ENCODE measurements around the gene CLIC1. TPM values are rescaled to one million over a fixed set of nuclear protein-coding genes. Genes with fewer than 3 reads are reported as not detected.
"Not testable (repeated sequence)": the region's sequence is repeated elsewhere in the genome, so short reads cannot be mapped to it uniquely, and the experiment has no call there.

The CLIC1 gene
- total and polyA plus RNA-seq, 2 experiments from 2014 or later: 269 to 296 TPM

GRCh38 chr6:31711233-31711632 is 25.1 kb downstream of the CLIC1 start (continued):
- TF ChIP-seq, protein P1, sequence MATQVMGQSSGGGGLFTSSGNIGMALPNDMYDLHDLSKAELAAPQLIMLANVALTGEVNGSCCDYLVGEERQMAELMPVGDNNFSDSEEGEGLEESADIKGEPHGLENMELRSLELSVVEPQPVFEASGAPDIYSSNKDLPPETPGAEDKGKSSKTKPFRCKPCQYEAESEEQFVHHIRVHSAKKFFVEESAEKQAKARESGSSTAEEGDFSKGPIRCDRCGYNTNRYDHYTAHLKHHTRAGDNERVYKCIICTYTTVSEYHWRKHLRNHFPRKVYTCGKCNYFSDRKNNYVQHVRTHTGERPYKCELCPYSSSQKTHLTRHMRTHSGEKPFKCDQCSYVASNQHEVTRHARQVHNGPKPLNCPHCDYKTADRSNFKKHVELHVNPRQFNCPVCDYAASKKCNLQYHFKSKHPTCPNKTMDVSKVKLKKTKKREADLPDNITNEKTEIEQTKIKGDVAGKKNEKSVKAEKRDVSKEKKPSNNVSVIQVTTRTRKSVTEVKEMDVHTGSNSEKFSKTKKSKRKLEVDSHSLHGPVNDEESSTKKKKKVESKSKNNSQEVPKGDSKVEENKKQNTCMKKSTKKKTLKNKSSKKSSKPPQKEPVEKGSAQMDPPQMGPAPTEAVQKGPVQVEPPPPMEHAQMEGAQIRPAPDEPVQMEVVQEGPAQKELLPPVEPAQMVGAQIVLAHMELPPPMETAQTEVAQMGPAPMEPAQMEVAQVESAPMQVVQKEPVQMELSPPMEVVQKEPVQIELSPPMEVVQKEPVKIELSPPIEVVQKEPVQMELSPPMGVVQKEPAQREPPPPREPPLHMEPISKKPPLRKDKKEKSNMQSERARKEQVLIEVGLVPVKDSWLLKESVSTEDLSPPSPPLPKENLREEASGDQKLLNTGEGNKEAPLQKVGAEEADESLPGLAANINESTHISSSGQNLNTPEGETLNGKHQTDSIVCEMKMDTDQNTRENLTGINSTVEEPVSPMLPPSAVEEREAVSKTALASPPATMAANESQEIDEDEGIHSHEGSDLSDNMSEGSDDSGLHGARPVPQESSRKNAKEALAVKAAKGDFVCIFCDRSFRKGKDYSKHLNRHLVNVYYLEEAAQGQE (IDR thresholded peaks at IDR 0.05; ENCODE audit: unreplicated experiment): no peak
- TF ChIP-seq NANOG (IDR thresholded peaks at IDR 0.05; ENCODE audit: borderline replicate concordance) (no peak), EZH2 (IDR thresholded peaks at IDR 0.05; ENCODE audit: low read depth, unreplicated experiment) (no peak), ZNF331 (CRISPR knock-in tag; IDR thresholded peaks at IDR 0.05; ENCODE audit: low read depth) (no peak)

- no peak overlapping the region for H3K4me2 ChIP-seq
- TF ChIP-seq JUNB (IDR thresholded peaks at IDR 0.05; ENCODE audit: unreplicated experiment): no peak
- no peak for TF ChIP-seq ZNF114 (CRISPR knock-in tag; IDR thresholded peaks at IDR 0.05)
- TF ChIP-seq EZH2phosphoT487 (IDR thresholded peaks at IDR 0.05; ENCODE audit: unreplicated experiment): no peak
- Mint-ChIP-seq H3K27me3 (ENCODE audit: insufficient read depth, low read depth, poor library complexity) (peaks cover 19% of the 10 kb centered on the region), H3K4me1 (peaks cover 24% of the 10 kb centered on the region), H3K9me3 (no peaks in the 10 kb centered on the region), H3K36me3 (ENCODE audit: low read depth) (no peaks in the 10 kb centered on the region), H3K27ac (no peak overlapping the region), H3K4me3 (no peak overlapping the region)
- H3K4me1 ChIP-seq (ENCODE audit: insufficient read depth): peaks cover 20% of the 10 kb centered on the region
- ATAC-seq (no peak), DNase-seq (ENCODE audit: low spot score) (no peak)
- no peaks in the 10 kb centered on the region for H3K27me3 ChIP-seq (ENCODE audit: insufficient read depth)
- no peak overlapping the region for H3K27ac ChIP-seq (ENCODE audit: low read depth)
- H3K4me3 ChIP-seq: no peak overlapping the region
- H3F3A ChIP-seq (replicated peaks; ENCODE audit: low read depth): no peaks in the 10 kb centered on the region
- no peaks in the 10 kb centered on the region for H3K79me2 ChIP-seq (replicated peaks; ENCODE audit: insufficient read depth)
- H3K9me2 ChIP-seq (ENCODE audit: insufficient read depth): no peaks in the 10 kb centered on the region
- H2AFZ ChIP-seq: no peak overlapping the region
- H3K36me3 ChIP-seq (ENCODE audit: insufficient read depth): no peaks in the 10 kb centered on the region
- no peaks in the 10 kb centered on the region for H4K20me1 ChIP-seq (replicated peaks; ENCODE audit: insufficient read depth)
Observed at GRCh38 chr6:31710523-31711219, 25.7 kb downstream of the CLIC1 start.

GRCh38 chr6:31709157-31709556 is 27.2 kb downstream of the CLIC1 start:
- not testable (repeated sequence) for H3F3A ChIP-seq (replicated peaks; ENCODE audit: low read depth); H3K27ac ChIP-seq (ENCODE audit: low read depth); ATAC-seq; H2AFZ ChIP-seq; H3K9me3 Mint-ChIP-seq; H3K9me2 ChIP-seq (ENCODE audit: insufficient read depth); H3K4me3 Mint-ChIP-seq; H3K4me2 ChIP-seq; H3K36me3 Mint-ChIP-seq (ENCODE audit: low read depth); H3K27me3 ChIP-seq (ENCODE audit: insufficient read depth); H4K20me1 ChIP-seq (replicated peaks; ENCODE audit: insufficient read depth); H3K79me2 ChIP-seq (replicated peaks; ENCODE audit: insufficient read depth); H3K36me3 ChIP-seq (ENCODE audit: insufficient read depth); DNase-seq (ENCODE audit: low spot score); H3K27ac Mint-ChIP-seq; H3K4me3 ChIP-seq
- H3K4me1 ChIP-seq (ENCODE audit: insufficient read depth): peaks cover 11% of the 10 kb centered on the region
- H3K27me3 Mint-ChIP-seq (ENCODE audit: insufficient read depth, low read depth, poor library complexity): peaks cover 15% of the 10 kb centered on the region
- peaks cover 18% of the 10 kb centered on the region for H3K4me1 Mint-ChIP-seq
